A549 (cell line): ENCODE results near the gene VEZT.

Experiments used
- BHLHE40 ChIP-seq: IDR thresholded peaks from 2 replicates; pipeline ENCODE4 v1.6.1; 2012; ENCODE audit warnings: low read depth, low read length, inconsistent platforms
- CBX2 ChIP-seq: fragments of 200-600 bp; sonication (generic); IDR thresholded peaks from 2 replicates; pipeline ENCODE4 v1.6.1; 2016; ENCODE audit warnings: low read depth, mild to moderate bottlenecking, borderline replicate concordance
- CEBPB ChIP-seq, 2 experiments: fragments of >200 bp in 1 of 2; sonication (Bioruptor Twin) in 1 of 2; formaldehyde crosslinking in 1 of 2; IDR thresholded peaks; 2 replicates each; pipeline ENCODE4 v1.6.1; 2012 to 2016
- CHD2 ChIP-seq: fragments of 150-350 bp; IDR thresholded peaks from 2 replicates; pipeline ENCODE4 v1.6.1; 2014; ENCODE audit warnings: low read length; ENCODE audit not compliant: partially characterized antibody
- CTCF ChIP-seq: fragments of >200 bp; sonication (Bioruptor Twin); formaldehyde crosslinking; IDR thresholded peaks from 3 replicates; pipeline ENCODE4 v1.5.1; 2016
- EP300 ChIP-seq, 2 experiments: fragments of >200 bp; sonication (Bioruptor Twin); formaldehyde crosslinking; IDR thresholded peaks; 2 replicates in 1 of 2; 3 replicates in 1 of 2; pipeline ENCODE4 v1.6.1; 2016 to 2017
- FOXS1 ChIP-seq: fragments of 250-450 bp; sonication (Bioruptor Pico); IDR thresholded peaks from 2 replicates; pipeline ENCODE4 v1.5.0; 2020; ENCODE audit warnings: mild to moderate bottlenecking, moderate library complexity
- HDAC2 ChIP-seq: fragments of 200-600 bp; sonication (generic); IDR thresholded peaks from 2 replicates; pipeline ENCODE4 v1.6.1; 2016
- HMGXB4 ChIP-seq: fragments of 250-450 bp; sonication (Bioruptor Pico); IDR thresholded peaks from 2 replicates; pipeline ENCODE4 v1.5.0; 2021; ENCODE audit warnings: mild to moderate bottlenecking, moderate library complexity, borderline replicate concordance
- JUN ChIP-seq, 2 experiments: fragments of >200 bp; sonication (Bioruptor Twin); formaldehyde crosslinking; IDR thresholded peaks; 2 replicates in 1 of 2; 3 replicates in 1 of 2; pipeline ENCODE4 v1.6.1; 2016 to 2017
- KDM5A ChIP-seq: fragments of 200-600 bp; sonication (generic); IDR thresholded peaks from 2 replicates; pipeline ENCODE4 v1.6.1; 2016; ENCODE audit warnings: antibody characterized with exemption, mild to moderate bottlenecking
- PHF8 ChIP-seq: fragments of 200-600 bp; sonication (generic); IDR thresholded peaks from 2 replicates; pipeline ENCODE4 v1.6.1; 2016; ENCODE audit warnings: low read depth, mild to moderate bottlenecking, antibody characterized with exemption, moderate library complexity, borderline replicate concordance
- POLR2AphosphoS2 ChIP-seq: conservative IDR thresholded peaks from 2 replicates; pipeline ENCODE4 v1.6.1; 2012; ENCODE audit warnings: low read length, improper control_type of control experiment, inconsistent platforms
- ZFP36 ChIP-seq: fragments of 450-650 bp; IDR thresholded peaks from 2 replicates; pipeline ENCODE4 v1.6.1; 2014; ENCODE audit warnings: borderline replicate concordance; ENCODE audit not compliant: partially characterized antibody

- no peak for TF ChIP-seq CTCF
- no peak for TF ChIP-seq CBX2
- no peak for TF ChIP-seq CEBPB (IDR thresholded peaks at IDR 0.05)
- TF ChIP-seq FOXS1 (CRISPR knock-in tag) = no peak
- TF ChIP-seq BHLHE40 = no peak
- TF ChIP-seq CHD2 = no peak
- TF ChIP-seq JUN (IDR thresholded peaks at IDR 0.05) = no peak
- no peak for TF ChIP-seq HMGXB4
- no peak for TF ChIP-seq EP300 (IDR thresholded peaks at IDR 0.05)
- TF ChIP-seq HDAC2 = no peak
- no peak for TF ChIP-seq KDM5A
- no peak for TF ChIP-seq PHF8
- TF ChIP-seq ZFP36 = no peak
- TF ChIP-seq POLR2AphosphoS2 = no peak
These were observed 111.1 kb downstream of the VEZT start for GRCh38 chr12:95328708-95329107.
